GM18873 (cell line): ENCODE data around the gene GMCL2.
A peak's percentile ranks its signal among the peaks of the same experiment; 100 is the strongest.
"Not testable (repeated sequence)": the region's sequence is repeated elsewhere in the genome, so short reads cannot be mapped to it uniquely, and the experiment has no call there.

Experiments used
- ATAC-seq: cut with Tn5 transposase; IDR thresholded peaks from one replicate; pipeline ENCODE4 v1.9.1; 2021; ENCODE audit warnings: mild to moderate bottlenecking, moderate library complexity, moderate number of reproducible peaks; ENCODE audit not compliant: unreplicated experiment, low FRiP score

GMCL2 gene

DNA sequence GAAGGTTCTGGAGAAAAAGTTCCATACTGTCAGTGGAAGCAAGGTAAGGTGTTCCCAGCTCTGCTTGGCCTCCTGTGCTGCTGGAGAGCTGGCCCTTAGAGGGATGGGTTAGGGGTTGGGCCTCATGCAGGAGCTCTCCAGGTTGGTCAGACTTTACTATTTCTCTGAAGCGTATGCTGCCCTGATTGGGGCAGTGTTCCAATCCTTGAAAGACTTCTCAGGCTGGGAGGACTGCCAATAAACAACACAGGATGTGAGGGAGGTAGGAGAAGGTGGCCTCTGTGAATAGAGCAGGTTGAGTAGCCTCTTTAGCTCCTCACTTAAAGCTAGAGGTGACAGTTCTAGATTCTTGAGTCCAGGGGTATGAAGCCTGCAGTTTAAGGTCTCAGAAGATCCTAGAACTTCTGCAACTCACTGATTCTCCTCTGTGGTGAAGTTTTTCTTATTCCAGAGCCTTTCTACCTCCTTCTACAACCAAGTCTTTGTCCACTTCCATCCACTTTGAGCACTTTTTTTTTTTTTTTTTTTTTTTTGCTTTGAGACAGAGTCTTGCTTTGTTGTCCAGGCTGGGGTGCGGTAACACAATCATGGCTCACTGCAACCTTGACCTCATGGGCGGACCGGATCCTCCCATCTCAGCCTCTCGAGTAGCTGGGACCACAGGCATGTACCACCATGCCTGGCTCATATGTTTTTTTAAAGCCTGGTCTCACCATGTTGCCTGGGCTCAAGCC, 20.2 kb upstream of the GMCL2 start:
- ATAC-seq: no peak

DNA sequence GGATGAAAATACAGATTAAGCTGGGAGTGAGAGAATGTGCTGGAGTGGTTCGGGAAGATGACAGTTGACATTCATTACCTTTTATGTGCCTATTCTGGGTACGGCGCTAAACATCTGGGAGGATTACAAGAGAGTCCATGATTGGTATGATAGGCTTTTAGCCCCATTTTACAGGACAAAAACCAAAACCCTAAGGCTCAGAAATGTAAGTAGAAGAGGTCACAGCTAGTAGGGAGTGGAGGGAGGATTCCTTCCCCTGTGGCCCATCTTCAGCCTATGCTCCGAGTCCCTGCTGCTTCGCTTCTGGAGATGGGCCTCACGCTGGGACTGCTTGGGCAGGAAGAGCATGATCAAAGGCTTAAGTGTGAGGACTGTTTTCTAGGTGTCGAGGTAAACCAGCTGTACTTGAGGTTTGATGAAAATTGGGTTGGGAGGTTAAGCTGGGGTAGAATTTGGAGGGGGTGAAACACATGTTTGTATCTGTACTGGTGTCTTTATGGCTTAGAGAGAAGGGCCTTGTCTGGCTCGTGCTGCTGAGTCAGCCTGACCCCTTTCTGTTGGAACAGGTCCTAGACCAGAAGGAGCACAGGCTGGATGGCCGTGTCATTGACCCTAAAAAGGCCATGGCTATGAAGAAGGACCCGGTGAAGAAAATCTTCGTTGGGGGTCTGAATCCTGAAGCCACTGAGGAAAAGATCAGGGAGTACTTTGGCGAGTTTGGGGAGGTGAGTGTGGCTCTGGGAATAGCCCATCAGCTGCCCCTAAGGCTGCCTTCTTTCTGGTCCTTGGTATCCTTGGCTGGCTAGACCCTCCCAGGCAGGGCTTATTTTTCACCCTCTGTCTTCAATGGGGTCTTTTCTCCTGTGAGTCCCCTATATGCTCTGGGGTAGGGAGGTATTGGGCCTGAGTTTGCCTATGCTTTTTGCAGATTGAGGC, 19.3 kb upstream of the GMCL2 start:
- no peak for ATAC-seq

GRCh38 chr5:178205749-178206047, 18.5 kb upstream of the GMCL2 start:
- no peak for ATAC-seq

DNA sequence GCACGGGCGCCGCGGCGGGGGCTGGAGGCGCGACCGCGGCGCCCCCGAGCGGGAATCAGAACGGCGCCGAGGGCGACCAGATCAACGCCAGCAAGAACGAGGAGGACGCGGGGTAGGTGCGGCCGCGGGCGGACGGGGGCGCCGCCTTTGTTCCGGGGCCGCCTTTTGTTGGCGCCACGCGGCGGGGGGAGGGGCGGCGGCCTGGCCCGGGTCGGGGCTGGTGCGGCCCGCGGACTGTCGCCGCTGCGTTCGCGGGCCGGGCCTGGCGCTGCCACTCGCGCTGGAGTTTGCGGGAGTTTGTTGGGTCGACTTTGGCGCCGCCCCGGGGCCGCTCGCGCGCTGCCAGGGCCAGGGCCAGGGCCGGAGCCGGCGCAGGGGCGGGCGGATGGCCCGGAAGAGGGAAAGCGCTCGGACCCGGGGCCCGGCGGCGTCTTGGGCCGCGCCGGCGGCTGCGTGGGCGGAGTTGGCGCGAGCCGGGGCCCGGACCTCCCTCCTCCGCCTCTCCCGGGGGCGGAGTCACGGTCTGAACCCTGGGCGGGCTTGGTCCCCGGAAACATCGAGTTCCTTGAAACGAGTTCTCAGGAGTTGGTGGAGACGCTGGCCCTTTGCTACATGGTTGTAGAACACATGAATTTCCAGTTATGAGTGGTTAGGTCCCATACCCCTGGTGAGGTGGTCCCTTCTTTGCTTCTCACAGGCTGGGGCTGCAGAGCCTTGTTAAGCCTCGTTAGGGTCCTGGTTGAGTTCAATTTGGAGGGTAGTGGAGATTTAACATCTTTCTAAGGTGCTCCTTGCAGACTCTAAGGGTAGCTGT, 18.0 kb upstream of the GMCL2 start:
- peak; percentile 15 for ATAC-seq

GRCh38 chr5:178204182-178204934, 17.2 kb upstream of the GMCL2 start, which contains the start of gene HNRNPAB:
HNRNPAB (plus strand) TSS chr5:178204533; CDS start chr5:178204838, 305 bp downstream.
- ATAC-seq: peak; percentile 89

- ATAC-seq: no peak
Measured at GRCh38 chr5:178203670-178204181, 16.6 kb upstream of the GMCL2 start.

GRCh38 chr5:178202541-178202940, 15.4 kb upstream of the GMCL2 start:
- no peak for ATAC-seq

DNA sequence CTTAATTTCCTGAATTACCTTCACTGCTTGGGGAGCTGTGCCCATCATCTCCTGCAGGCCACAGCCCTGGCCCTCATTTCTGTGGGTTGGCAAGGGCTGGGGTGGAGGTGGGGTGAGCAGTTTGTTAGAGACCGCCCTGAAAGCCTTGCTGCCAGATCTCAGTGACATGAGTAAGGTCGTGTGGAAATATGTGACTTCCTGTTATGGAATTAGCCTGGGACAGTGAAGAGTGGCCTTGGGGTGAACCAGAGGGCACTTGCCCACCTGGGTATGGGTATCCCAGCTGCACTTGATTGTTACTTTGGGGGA, 14.7 kb upstream of the GMCL2 start:
- no peak for ATAC-seq

GRCh38 chr5:178201221-178201926, 14.2 kb upstream of the GMCL2 start:
- ATAC-seq: no peak

GRCh38 chr5:178199581-178200434, 12.6 kb upstream of the GMCL2 start:
- no peak for ATAC-seq

GRCh38 chr5:178198706-178199105, 11.5 kb upstream of the GMCL2 start:
- ATAC-seq: no peak

- not testable (repeated sequence) for ATAC-seq
Measured at GRCh38 chr5:178198151-178198550, 11.0 kb upstream of the GMCL2 start.

GRCh38 chr5:178196986-178197385, 9.8 kb upstream of the GMCL2 start:
- ATAC-seq: no peak

DNA sequence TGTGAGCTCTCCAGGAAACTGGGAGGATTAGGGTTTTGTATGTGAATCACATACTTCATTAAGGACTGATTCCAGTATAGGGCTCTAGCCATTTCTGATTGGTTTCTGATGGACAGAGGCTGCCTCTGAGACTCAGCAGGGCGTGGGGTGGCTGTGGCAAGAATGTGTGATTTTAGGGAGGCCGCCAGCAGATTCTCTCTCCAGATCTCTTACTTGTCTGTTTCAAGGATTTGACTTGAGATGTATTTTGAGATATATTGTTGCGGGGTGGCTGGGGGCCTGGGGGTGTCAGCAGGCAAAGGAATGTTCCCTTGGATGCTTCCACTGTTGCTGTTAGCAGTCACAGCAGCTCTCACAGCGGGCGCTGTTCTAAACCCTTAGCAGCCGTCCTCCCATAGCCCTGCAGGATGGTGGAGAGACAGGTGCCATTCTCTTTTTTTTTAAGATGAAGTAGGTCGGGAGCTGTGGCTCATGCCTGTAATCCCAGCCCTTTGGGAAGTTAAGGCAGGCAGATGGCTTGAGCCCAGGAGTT, 9.2 kb upstream of the GMCL2 start:
- no peak for ATAC-seq

GRCh38 chr5:178194026-178194425, 6.9 kb upstream of the GMCL2 start:
- no peak for ATAC-seq

GRCh38 chr5:178193251-178193809, 6.2 kb upstream of the GMCL2 start:
- ATAC-seq: no peak

GRCh38 chr5:178192787-178193186, 5.6 kb upstream of the GMCL2 start:
- ATAC-seq: no peak

GRCh38 chr5:178192244-178192643, 5.1 kb upstream of the GMCL2 start:
- no peak for ATAC-seq
